Astrocyte (in vitro differentiated cells and primary cell): Measurements from ENCODE around the gene SRMS. TPM values are rescaled to one million over a fixed set of nuclear protein-coding genes. Genes with fewer than 3 reads are reported as not detected.

Source experiments
- DNase-seq: peaks from one replicate; pipeline ENCODE4 v3.0.0-alpha.2; 2010; ENCODE audit warnings: low read depth
- FAIRE-seq: peaks from 2 replicates; lab custom pipeline; 2011; peaks lifted over from hg19 to GRCh38; lab: Jason Lieb, UNC
- H2AFZ ChIP-seq: 2 replicates; pipeline ENCODE4 v1.6.0; 2012; ENCODE audit warnings: low read depth, low read length, inconsistent platforms
- H3K27ac ChIP-seq: 2 replicates; pipeline ENCODE4 v1.5.1; 2011; ENCODE audit warnings: low read depth, low read length, inconsistent platforms
- H3K27me3 ChIP-seq: 2 replicates; pipeline ENCODE4 v1.6.0; 2011; ENCODE audit warnings: low read length, inconsistent platforms; ENCODE audit not compliant: insufficient read depth
- H3K36me3 ChIP-seq: 2 replicates; pipeline ENCODE4 v1.5.1; 2011; ENCODE audit warnings: low read length, inconsistent platforms; ENCODE audit not compliant: insufficient read depth
- H3K4me1 ChIP-seq: 2 replicates; pipeline ENCODE4 v1.5.1; 2011; ENCODE audit warnings: low read length, inconsistent platforms; ENCODE audit not compliant: insufficient read depth
- H3K4me2 ChIP-seq: 2 replicates; pipeline ENCODE4 v1.6.0; 2012; ENCODE audit warnings: low read length, inconsistent platforms
- H3K4me3 ChIP-seq: 2 replicates; pipeline ENCODE4 v1.5.1; 2011; ENCODE audit warnings: low read depth, mild to moderate bottlenecking, low read length, inconsistent platforms; ENCODE audit not compliant: insufficient read depth
- H3K79me2 ChIP-seq: 2 replicates; pipeline ENCODE4 v1.6.0; 2012; ENCODE audit warnings: mild to moderate bottlenecking, low read length, inconsistent platforms; ENCODE audit not compliant: insufficient read depth
- H3K9ac ChIP-seq: 2 replicates; pipeline ENCODE4 v1.6.0; 2012; ENCODE audit warnings: mild to moderate bottlenecking, low read length, inconsistent platforms
- H3K9me3 ChIP-seq: 2 replicates; pipeline ENCODE4 v1.5.1; 2012; ENCODE audit warnings: low read depth, mild to moderate bottlenecking, low read length, inconsistent platforms; ENCODE audit not compliant: insufficient read depth
- H4K20me1 ChIP-seq: 2 replicates; pipeline ENCODE4 v1.6.0; 2012; ENCODE audit warnings: low read length, inconsistent platforms; ENCODE audit not compliant: insufficient read depth
- H3K27ac Mint-ChIP-seq: one replicate; pipeline ENCODE4 v1.8.0; 2021; ENCODE audit warnings: mild to moderate bottlenecking, mixed read lengths; ENCODE audit not compliant: unreplicated experiment
- H3K27me3 Mint-ChIP-seq: one replicate; pipeline ENCODE4 v1.8.0; 2021; ENCODE audit warnings: low read depth, mixed read lengths; ENCODE audit not compliant: unreplicated experiment
- H3K36me3 Mint-ChIP-seq: one replicate; pipeline ENCODE4 v1.8.0; 2021; ENCODE audit warnings: low read depth, mixed read lengths; ENCODE audit not compliant: unreplicated experiment
- H3K4me1 Mint-ChIP-seq: one replicate; pipeline ENCODE4 v1.8.0; 2021; ENCODE audit warnings: low read depth, mixed read lengths; ENCODE audit not compliant: unreplicated experiment
- H3K4me3 Mint-ChIP-seq: one replicate; pipeline ENCODE4 v1.8.0; 2021; ENCODE audit warnings: mild to moderate bottlenecking, moderate library complexity, mixed read lengths; ENCODE audit not compliant: unreplicated experiment
- H3K9me3 Mint-ChIP-seq: one replicate; pipeline ENCODE4 v1.8.0; 2021; ENCODE audit warnings: mild to moderate bottlenecking, mixed read lengths; ENCODE audit not compliant: unreplicated experiment
- CTCF ChIP-seq: IDR thresholded peaks from 2 replicates; pipeline ENCODE4 v1.5.1; 2011; ENCODE audit warnings: low read depth, mild to moderate bottlenecking, inconsistent platforms, low read length, moderate library complexity; ENCODE audit not compliant: insufficient read depth
- EZH2 ChIP-seq: IDR thresholded peaks from 2 replicates; pipeline ENCODE4 v1.6.1; 2012; ENCODE audit warnings: mild to moderate bottlenecking, low read length, inconsistent platforms; ENCODE audit not compliant: insufficient read depth
- total RNA-seq: library from RNA; stranded (reverse); gene quantifications from 2 replicates; pipeline ENCODE4 v1.2.1, GENCODE V29; 2021

The SRMS gene
- total RNA-seq, 1 donor from 2014 or later, result 0.14 TPM

GRCh38 chr20:63536241-63536977 is 11.1 kb downstream of the SRMS start:
- Histone ChIP-seq H3K27me3 (no peaks in the 10 kb centered on the region), H2AFZ (no peak overlapping the region), H3K4me2 (no peak overlapping the region), H3K27ac (no peak overlapping the region), H3K79me2 (no peaks in the 10 kb centered on the region), H3K4me3 (no peak overlapping the region), H3K36me3 (no peaks in the 10 kb centered on the region), H3K4me1 (peaks cover 8% of the 10 kb centered on the region), H4K20me1 (no peaks in the 10 kb centered on the region), H3K9me3 (no peaks in the 10 kb centered on the region), H3K9ac (no peak overlapping the region)
- TF ChIP-seq CTCF, result no peak
- TF ChIP-seq EZH2, result no peak
- DNase-seq, result no peak
- no peak for FAIRE-seq
- peaks cover 2% of the 10 kb centered on the region for H3K4me1 Mint-ChIP-seq
- no peaks in the 10 kb centered on the region for H3K9me3 Mint-ChIP-seq
- no peak overlapping the region for H3K4me3 Mint-ChIP-seq
- H3K36me3 Mint-ChIP-seq, result no peaks in the 10 kb centered on the region
- no peaks in the 10 kb centered on the region for H3K27me3 Mint-ChIP-seq
- no peak overlapping the region for H3K27ac Mint-ChIP-seq

- no peaks in the 10 kb centered on the region for H4K20me1 ChIP-seq
- no peak overlapping the region for H3K9ac ChIP-seq
- Mint-ChIP-seq H3K27me3 (no peaks in the 10 kb centered on the region), H3K36me3 (no peaks in the 10 kb centered on the region), H3K27ac (no peak overlapping the region), H3K4me3 (no peak overlapping the region), H3K9me3 (no peaks in the 10 kb centered on the region), H3K4me1 (peaks cover 1% of the 10 kb centered on the region)
- no peaks in the 10 kb centered on the region for H3K27me3 ChIP-seq
- no peak overlapping the region for H3K4me2 ChIP-seq
- H3K36me3 ChIP-seq, result no peaks in the 10 kb centered on the region
- FAIRE-seq (no peak), DNase-seq (no peak)
- H2AFZ ChIP-seq, result no peak overlapping the region
- no peak overlapping the region for H3K4me3 ChIP-seq
- no peaks in the 10 kb centered on the region for H3K79me2 ChIP-seq
- no peak overlapping the region for H3K27ac ChIP-seq
- TF ChIP-seq CTCF (no peak), EZH2 (no peak)
- H3K9me3 ChIP-seq, result no peaks in the 10 kb centered on the region
- H3K4me1 ChIP-seq, result peaks cover 8% of the 10 kb centered on the region
Measured at GRCh38 chr20:63534831-63535651, 12.5 kb downstream of the SRMS start.
